ENCODE results near the gene FSD1. TPM values are rescaled to one million over a fixed set of nuclear protein-coding genes. Genes with fewer than 3 reads are reported as not detected.

The FSD1 gene
- total RNA-seq, 4 donors from 2014 or later: not detected

DNA sequence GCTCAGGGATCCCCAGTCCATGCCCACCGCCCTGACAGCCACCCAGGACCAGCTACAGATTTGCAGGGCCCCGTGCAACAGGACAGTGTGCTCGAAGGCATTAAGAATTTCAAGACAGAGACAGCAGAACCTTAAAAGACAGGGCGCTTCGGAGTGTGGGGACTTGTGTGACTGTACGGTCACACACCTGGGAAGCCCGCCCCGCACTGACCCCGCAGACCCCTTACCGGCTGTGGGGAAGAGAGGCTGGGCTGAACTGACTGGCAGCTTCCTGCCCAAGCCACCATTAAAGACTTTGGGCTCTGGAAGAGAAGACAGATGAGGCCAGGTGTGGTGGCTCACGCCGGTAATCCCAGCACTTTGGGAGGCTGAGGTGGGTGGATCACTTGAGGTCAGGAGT lies 19.8 kb downstream of the FSD1 start:
- DNase-seq: no peak
- in situ Hi-C loops (cut with MboI; ENCODE audit: low sequenced_read_pairs in 4 of 4): no loop called here
- ATAC-seq: no peak
- Histone ChIP-seq H3K36me3 (no peaks in the 10 kb centered on the region), H3K4me1 (peaks cover 0 to 13% of the 10 kb centered on the region in 2 donors), H3K27me3 (peaks cover 11 to 17% (median 16%) of the 10 kb centered on the region in 3 donors), H3K27ac (no peak overlapping the region), H3K4me3 (no peak overlapping the region), H3K9me3 (no peaks in the 10 kb centered on the region)
- TF ChIP-seq CTCF (IDR thresholded peaks at IDR 0.05 in 4 of 5, conservative IDR thresholded peaks at IDR 0.05 in 1 of 5) (no peak), POLR2A (IDR thresholded peaks at IDR 0.05) (no peak)
- intact Hi-C loops (cut with DNase I; ENCODE audit: low total_unique reads): no loop called here

DNA sequence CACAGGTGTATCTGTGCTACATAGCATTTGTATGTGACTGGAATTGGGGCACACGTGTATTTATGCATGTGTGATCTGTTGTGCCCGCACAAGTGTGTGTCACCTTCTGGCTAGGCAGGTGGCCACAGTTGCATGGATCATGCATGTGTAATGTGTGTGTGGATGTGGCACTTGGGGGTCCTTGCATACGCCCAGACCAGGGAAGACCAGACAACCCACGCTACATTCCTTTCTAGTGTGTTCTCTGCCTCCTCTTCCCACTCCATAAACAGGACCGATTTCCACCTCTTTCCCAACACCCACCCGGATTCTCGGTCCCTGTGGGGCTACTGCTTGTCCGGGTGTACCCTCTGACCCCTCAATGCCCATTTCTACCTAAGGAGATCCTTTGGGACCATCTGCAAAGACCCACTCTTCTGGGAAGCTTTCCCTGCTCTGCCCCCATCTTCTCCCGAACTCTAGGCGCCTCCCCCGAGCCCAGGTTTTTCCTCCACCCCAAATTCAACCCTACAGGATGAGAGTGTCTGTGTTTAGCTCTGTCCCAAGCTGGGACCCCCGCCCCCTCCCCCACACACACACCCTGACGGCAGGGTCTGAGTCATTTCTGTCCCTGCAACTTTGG lies 21.9 kb downstream of the FSD1 start:
- H3K9me3 ChIP-seq: no peaks in the 10 kb centered on the region
- no peak for DNase-seq
- no peaks in the 10 kb centered on the region for H3K36me3 ChIP-seq
- intact Hi-C loops (cut with DNase I; ENCODE audit: low total_unique reads): no loop called here
- H3K4me3 ChIP-seq: no peak overlapping the region
- H3K4me1 ChIP-seq: peaks cover 0 to 13% of the 10 kb centered on the region in 2 donors
- no peak for TF ChIP-seq POLR2A (IDR thresholded peaks at IDR 0.05)
- no peak for TF ChIP-seq CTCF (IDR thresholded peaks at IDR 0.05 in 4 of 5, conservative IDR thresholded peaks at IDR 0.05 in 1 of 5)
- no peak overlapping the region for H3K27ac ChIP-seq
- H3K27me3 ChIP-seq: peaks cover 11 to 17% (median 16%) of the 10 kb centered on the region in 3 donors
- ATAC-seq: no peak
- in situ Hi-C loops (cut with MboI; ENCODE audit: low sequenced_read_pairs in 4 of 4): no loop called here

DNA sequence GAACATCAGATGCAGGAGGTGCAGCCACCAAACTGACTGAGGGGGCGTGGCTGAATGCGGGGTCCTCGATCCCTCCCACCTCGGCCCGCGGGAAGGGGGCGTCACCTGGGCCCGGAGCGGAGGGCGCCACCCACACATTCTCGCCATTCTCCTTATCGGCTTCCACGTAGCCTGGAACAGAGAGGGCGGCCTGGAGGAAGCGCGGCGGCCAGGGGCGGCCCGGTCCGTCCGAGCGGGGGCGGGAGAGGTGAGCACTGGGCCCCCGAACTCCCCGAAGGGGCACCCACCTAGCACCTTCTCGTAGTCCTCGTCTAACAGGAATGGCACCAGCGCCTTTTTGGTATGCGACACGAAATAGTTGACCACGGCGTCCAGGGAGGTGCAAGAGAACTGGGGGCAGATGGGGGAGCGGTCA lies 22.4 kb downstream of the FSD1 start:
- H3K4me1 ChIP-seq: peaks cover 0 to 13% of the 10 kb centered on the region in 2 donors
- H3K9me3 ChIP-seq: no peaks in the 10 kb centered on the region
- no peak for TF ChIP-seq CTCF (IDR thresholded peaks at IDR 0.05 in 4 of 5, conservative IDR thresholded peaks at IDR 0.05 in 1 of 5)
- no peak overlapping the region for H3K27ac ChIP-seq
- peaks cover 11 to 17% (median 16%) of the 10 kb centered on the region in 3 donors for H3K27me3 ChIP-seq
- in situ Hi-C loops (cut with MboI; ENCODE audit: low sequenced_read_pairs in 4 of 4): no loop called here
- H3K4me3 ChIP-seq: peak overlapping the region in 2 of 4 donors; percentile 13 to 54
- DNase-seq (no peak), ATAC-seq (no peak)
- intact Hi-C loops (cut with DNase I; ENCODE audit: low total_unique reads): no loop called here
- no peaks in the 10 kb centered on the region for H3K36me3 ChIP-seq

GRCh38 chr19:4327252-4327876 lies 23.0 kb downstream of the FSD1 start:
- TF ChIP-seq POLR2A (IDR thresholded peaks at IDR 0.05): no peak
- TF ChIP-seq CTCF (IDR thresholded peaks at IDR 0.05 in 4 of 5, conservative IDR thresholded peaks at IDR 0.05 in 1 of 5): no peak
- peak overlapping the region in 3 of 4 donors; percentile 46 to 54 (median 48) for H3K4me3 ChIP-seq
- peaks cover 0 to 13% of the 10 kb centered on the region in 2 donors for H3K4me1 ChIP-seq
- H3K36me3 ChIP-seq: no peaks in the 10 kb centered on the region
- H3K27me3 ChIP-seq: peaks cover 11 to 17% (median 16%) of the 10 kb centered on the region in 3 donors
- in situ Hi-C loops (cut with MboI; ENCODE audit: low sequenced_read_pairs in 4 of 4) (no loop called here), intact Hi-C loops (cut with DNase I; ENCODE audit: low total_unique reads) (no loop called here)
- H3K9me3 ChIP-seq: no peaks in the 10 kb centered on the region
- H3K27ac ChIP-seq: peak overlapping the region in 1 of 4 donors; percentile 37
- DNase-seq (peak in 1 of 2 donors; percentile 51), ATAC-seq (peak in 1 of 2 donors; percentile 9)
